BJ (cell line): ENCODE measurements around the gene NAIP. TPM values are rescaled to one million over a fixed set of nuclear protein-coding genes. Genes with fewer than 3 reads are reported as not detected.
"Not testable (repeated sequence)": the region's sequence is repeated elsewhere in the genome, so short reads cannot be mapped to it uniquely, and the experiment has no call there.

Source experiments
- CTCF ChIA-PET: fragments of 350-600 bp; formaldehyde crosslinking; extraction: SDS; loops from one replicate; lab custom pipeline; 2021; ENCODE audit warnings: antibody characterized with exemption, inconsistent platforms; lab: Yijun Ruan, JAX
- POLR2A ChIA-PET: fragments of 300-600 bp; sonication (Branson Sonifier 250); formaldehyde crosslinking; extraction: SDS; loops from one replicate; lab custom pipeline; 2021; ENCODE audit warnings: antibody characterized with exemption; lab: Charles Lee
- DNase-seq: peaks from one replicate; pipeline ENCODE4 v3.0.0-alpha.2; 2011; ENCODE audit warnings: low read depth
- H3K27me3 ChIP-seq: 2 replicates; pipeline ENCODE4 v1.6.0; 2011; ENCODE audit warnings: low read length; ENCODE audit not compliant: control insufficient read depth, insufficient read depth
- H3K36me3 ChIP-seq: 2 replicates; pipeline ENCODE4 v1.5.1; 2011; ENCODE audit warnings: low read length; ENCODE audit not compliant: control insufficient read depth, insufficient read depth
- H3K4me3 ChIP-seq: 2 replicates; pipeline ENCODE4 v1.5.1; 2011; ENCODE audit warnings: low read depth, mild to moderate bottlenecking, control low read depth, low read length
- polyA plus RNA-seq: library from polyadenylated mRNA; depleted of rRNA; stranded (reverse); fragments of >200 nt; gene quantifications from 2 replicates; pipeline ENCODE4 v1.2.3, GENCODE V29; 2011; rRNA removed

The NAIP gene
- polyA plus RNA-seq, 1 experiment, result 2.0 TPM

- H3K36me3 ChIP-seq, H3K27me3 ChIP-seq, CTCF ChIA-PET, POLR2A ChIA-PET, DNase-seq, H3K4me3 ChIP-seq: not testable (repeated sequence)
Measured at GRCh38 chr5:70925211-70925562, 100.0 kb downstream of the NAIP start.

Other genes with a start within 250 kb of the NAIP start
- gene SERF1A, start 124.7 kb downstream of the NAIP start, polyA plus RNA-seq, result 0.96 and 1.5 TPM in 2 replicates
- 19.0 and 23.0 TPM in 2 replicates for gene SMN1, start 100.3 kb downstream of the NAIP start, polyA plus RNA-seq
- 2.5 and 5.6 TPM in 2 replicates for gene GTF2H2, start 42.3 kb upstream of the NAIP start, polyA plus RNA-seq